ENCODE results near the gene IQUB.
"Not testable (repeated sequence)": the region's sequence is repeated elsewhere in the genome, so short reads cannot be mapped to it uniquely, and the experiment has no call there.

IQUB gene

GRCh38 chr7:123538897-123539296 lies 4.5 kb upstream of the IQUB start:
- DNase-seq = no peak

- no peak for DNase-seq
Measured at GRCh38 chr7:123538189-123538714, 3.9 kb upstream of the IQUB start.

- peak; percentile 14 for DNase-seq
Measured at GRCh38 chr7:123537026-123537642, 2.7 kb upstream of the IQUB start.

- no peak for DNase-seq
Measured at GRCh38 chr7:123535517-123535916, 1.1 kb upstream of the IQUB start.

GRCh38 chr7:123533929-123534382 lies 439 bp downstream of the IQUB start:
- no peak for DNase-seq

GRCh38 chr7:123533553-123533917 lies 860 bp downstream of the IQUB start:
- no peak for DNase-seq

GRCh38 chr7:123532788-123533552 lies 1.4 kb downstream of the IQUB start:
- not testable (repeated sequence) for DNase-seq

GRCh38 chr7:123532343-123532742 lies 2.1 kb downstream of the IQUB start:
- not testable (repeated sequence) for DNase-seq

- not testable (repeated sequence) for DNase-seq
Measured at GRCh38 chr7:123530035-123530591, 4.3 kb downstream of the IQUB start.

GRCh38 chr7:123528265-123528664 lies 6.1 kb downstream of the IQUB start:
- DNase-seq = no peak

GRCh38 chr7:123527712-123528225 lies 6.6 kb downstream of the IQUB start:
- DNase-seq = not testable (repeated sequence)

GRCh38 chr7:123526533-123526932 lies 7.9 kb downstream of the IQUB start:
- DNase-seq = not testable (repeated sequence)

GRCh38 chr7:123522066-123522465 lies 12.3 kb downstream of the IQUB start:
- DNase-seq = no peak

- DNase-seq = no peak
Measured at GRCh38 chr7:123505221-123505620, 29.2 kb downstream of the IQUB start.

GRCh38 chr7:123502201-123502600 lies 32.2 kb downstream of the IQUB start:
- no peak for DNase-seq

- DNase-seq = no peak
Measured at GRCh38 chr7:123500878-123501489, 33.4 kb downstream of the IQUB start.

- no peak for DNase-seq
Measured at GRCh38 chr7:123499211-123499970, 35.0 kb downstream of the IQUB start.

GRCh38 chr7:123498601-123499000 lies 35.8 kb downstream of the IQUB start:
- no peak for DNase-seq

- no peak for DNase-seq
Measured at GRCh38 chr7:123498031-123498430, 36.4 kb downstream of the IQUB start.

- peak; percentile 36 for DNase-seq
Measured at GRCh38 chr7:123494193-123494796, 40.1 kb downstream of the IQUB start.

- no peak for DNase-seq
Measured at GRCh38 chr7:123492485-123492884, 41.9 kb downstream of the IQUB start.

GRCh38 chr7:123485721-123486120 lies 48.7 kb downstream of the IQUB start:
- no peak for DNase-seq

All from NCI-H510A treated with DMSO at 0.1 percent for 48 hours (cell line).